Measurements from ENCODE around the gene CMSS1. TPM values are rescaled to one million over a fixed set of nuclear protein-coding genes. Genes with fewer than 3 reads are reported as not detected.
A peak's percentile ranks its signal among the peaks of the same experiment; 100 is the strongest.

CMSS1 gene
- total and polyA plus RNA-seq, 2 of the 13 experiments (the other 11 are each of a cell fraction or from before 2014, with no cell fraction given), result 6.4 to 48.7 TPM

DNA sequence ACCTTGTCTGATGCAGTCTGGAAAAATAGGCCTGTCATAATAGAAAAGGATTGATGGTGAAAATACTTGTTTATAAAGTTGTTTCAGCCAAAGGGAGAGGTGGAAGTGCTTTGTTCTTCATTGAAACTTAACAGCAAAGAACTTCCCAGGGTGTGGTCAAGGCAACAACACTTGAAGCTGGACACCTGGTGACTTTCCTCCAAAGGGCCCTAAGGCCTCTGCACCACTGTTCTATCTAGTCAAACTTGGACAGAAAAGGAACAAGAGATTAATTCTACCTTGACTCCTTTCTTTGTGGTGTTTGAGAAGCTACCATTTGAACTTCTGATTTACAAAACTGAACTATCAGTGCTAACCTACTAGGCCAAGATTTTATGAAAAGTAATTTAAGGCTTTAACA, 102.0 kb downstream of the CMSS1 start:
- Histone ChIP-seq H3K36me3 (replicated peaks in 1 of 2; ENCODE audit: control insufficient read depth in 1 of 2, insufficient read depth in 2 of 2, low read length in 2 of 2) (no peaks in the 10 kb centered on the region), H4K20me1 (ENCODE audit: insufficient read depth, low read length) (no peaks in the 10 kb centered on the region), H2AFZ (ENCODE audit: low read length) (peak overlapping the region; percentile 30), H3K4me3 (replicated peaks in 1 of 3; ENCODE audit: insufficient read depth in 1 of 3, low read depth in 2 of 3, low read length in 3 of 3) (no peak overlapping the region), H3K4me1 (ENCODE audit: insufficient read depth, low read length) (peaks cover 94% of the 10 kb centered on the region), H3K79me2 (ENCODE audit: insufficient read depth, low read length) (peaks cover 4% of the 10 kb centered on the region), H3K27ac (ENCODE audit: extremely low read length, insufficient read depth, low read length) (peak overlapping the region; percentile 94), H3K4me2 (ENCODE audit: low read depth, low read length) (peak overlapping the region; percentile 67), H3K27me3 (ENCODE audit: control insufficient read depth in 1 of 2, insufficient read depth in 2 of 2, low read length in 2 of 2) (no peaks in the 10 kb centered on the region), H3K9me3 (ENCODE audit: low read length) (no peaks in the 10 kb centered on the region), H3K9ac (ENCODE audit: insufficient read depth, low read depth, low read length) (peak overlapping the region; percentile 74)
- ATAC-seq, result no peak
- TF ChIP-seq ZNF775 (CRISPR knock-in tag; IDR thresholded peaks at IDR 0.05; ENCODE audit: borderline replicate concordance) (no peak), ZNF839 (CRISPR knock-in tag; IDR thresholded peaks at IDR 0.05; ENCODE audit: borderline replicate concordance) (no peak), ZNF780A (CRISPR knock-in tag; IDR thresholded peaks at IDR 0.05) (no peak), GZF1 (CRISPR knock-in tag; IDR thresholded peaks at IDR 0.05) (no peak), ZNF256 (CRISPR knock-in tag; conservative IDR thresholded peaks at IDR 0.05) (no peak), ZNF446 (CRISPR knock-in tag; IDR thresholded peaks at IDR 0.05) (no peak), KDM5B (CRISPR knock-in tag; IDR thresholded peaks at IDR 0.05; ENCODE audit: borderline replicate concordance) (no peak)
- TF ChIP-seq, protein P1, sequence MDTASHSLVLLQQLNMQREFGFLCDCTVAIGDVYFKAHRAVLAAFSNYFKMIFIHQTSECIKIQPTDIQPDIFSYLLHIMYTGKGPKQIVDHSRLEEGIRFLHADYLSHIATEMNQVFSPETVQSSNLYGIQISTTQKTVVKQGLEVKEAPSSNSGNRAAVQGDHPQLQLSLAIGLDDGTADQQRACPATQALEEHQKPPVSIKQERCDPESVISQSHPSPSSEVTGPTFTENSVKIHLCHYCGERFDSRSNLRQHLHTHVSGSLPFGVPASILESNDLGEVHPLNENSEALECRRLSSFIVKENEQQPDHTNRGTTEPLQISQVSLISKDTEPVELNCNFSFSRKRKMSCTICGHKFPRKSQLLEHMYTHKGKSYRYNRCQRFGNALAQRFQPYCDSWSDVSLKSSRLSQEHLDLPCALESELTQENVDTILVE (CRISPR knock-in tag; IDR thresholded peaks at IDR 0.05), result no peak
- in situ Hi-C loops (cut with HindIII; ENCODE audit: extremely low pct_ligation_motif_present, low pct_unique_long_range_greater_than_20kb) (no loop called here), intact Hi-C loops (cut with micrococcal nuclease; ENCODE audit: unreplicated experiment) (loop anchor here (2.0 to 5.0 kb wide), 3 partner anchors 19 to 62 kb away; no protein-coding TSS in a partner anchor)
- no TSS peak for BruUV-seq (replicated peaks)
- ChIA-PET POLR2A (interaction anchor here (1.0 to 2.8 kb wide), 8 partner anchors 10 to 128 kb away, joined by 3 to 32 read pairs (median 5); no protein-coding TSS in a partner anchor), CTCF (ENCODE audit: low intra/inter-chr PET ratio, low total read pairs) (no interaction called here)
- no peak for FAIRE-seq
- no peak for DNase-seq (ENCODE audit: low spot score)

All from HepG2 (cell line).